Measurements from ENCODE around the gene KATNAL1. TPM values are rescaled to one million over a fixed set of nuclear protein-coding genes. Genes with fewer than 3 reads are reported as not detected.

Gene KATNAL1
- total RNA-seq, 1 donor: 15.9 TPM

DNA sequence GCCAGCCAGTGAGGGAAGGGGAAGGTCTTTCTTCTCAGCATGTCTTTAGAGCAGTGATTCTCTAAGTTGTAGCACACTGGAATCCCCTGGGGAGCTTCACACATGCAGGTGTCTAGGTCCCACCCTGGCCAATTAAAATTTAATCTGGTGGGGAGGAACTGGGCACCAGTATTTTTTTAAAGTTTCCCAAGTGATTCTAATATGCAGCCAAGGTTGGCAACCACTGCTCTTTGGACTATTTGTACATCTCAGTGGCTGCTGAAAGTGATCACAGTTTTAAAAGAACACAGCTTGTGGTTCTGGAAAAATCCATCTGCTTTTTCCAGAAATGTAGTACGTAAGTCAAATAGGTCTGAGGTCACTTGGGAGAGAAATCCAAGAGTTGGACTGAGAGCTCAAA, 10.7 kb upstream of the KATNAL1 start:
- no peaks in the 10 kb centered on the region for H3K36me3 ChIP-seq (ENCODE audit: insufficient read depth, low read length)
- H4K20me1 ChIP-seq (ENCODE audit: insufficient read depth, low read length): no peaks in the 10 kb centered on the region
- no peak for DNase-seq (ENCODE audit: insufficient read length, low spot score, missing footprints)
- peaks cover 12% of the 10 kb centered on the region for H3K4me1 ChIP-seq (ENCODE audit: insufficient read depth, low read length)
- no peak overlapping the region for H3K27ac ChIP-seq (ENCODE audit: low read depth, low read length)
- H2AFZ ChIP-seq (ENCODE audit: low read length): no peak overlapping the region
- H3K9me3 ChIP-seq (ENCODE audit: low read depth, low read length): no peaks in the 10 kb centered on the region
- TF ChIP-seq, protein P1, sequence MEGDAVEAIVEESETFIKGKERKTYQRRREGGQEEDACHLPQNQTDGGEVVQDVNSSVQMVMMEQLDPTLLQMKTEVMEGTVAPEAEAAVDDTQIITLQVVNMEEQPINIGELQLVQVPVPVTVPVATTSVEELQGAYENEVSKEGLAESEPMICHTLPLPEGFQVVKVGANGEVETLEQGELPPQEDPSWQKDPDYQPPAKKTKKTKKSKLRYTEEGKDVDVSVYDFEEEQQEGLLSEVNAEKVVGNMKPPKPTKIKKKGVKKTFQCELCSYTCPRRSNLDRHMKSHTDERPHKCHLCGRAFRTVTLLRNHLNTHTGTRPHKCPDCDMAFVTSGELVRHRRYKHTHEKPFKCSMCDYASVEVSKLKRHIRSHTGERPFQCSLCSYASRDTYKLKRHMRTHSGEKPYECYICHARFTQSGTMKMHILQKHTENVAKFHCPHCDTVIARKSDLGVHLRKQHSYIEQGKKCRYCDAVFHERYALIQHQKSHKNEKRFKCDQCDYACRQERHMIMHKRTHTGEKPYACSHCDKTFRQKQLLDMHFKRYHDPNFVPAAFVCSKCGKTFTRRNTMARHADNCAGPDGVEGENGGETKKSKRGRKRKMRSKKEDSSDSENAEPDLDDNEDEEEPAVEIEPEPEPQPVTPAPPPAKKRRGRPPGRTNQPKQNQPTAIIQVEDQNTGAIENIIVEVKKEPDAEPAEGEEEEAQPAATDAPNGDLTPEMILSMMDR (IDR thresholded peaks at IDR 0.05; ENCODE audit: extremely low read depth, low read depth, low read length): no peak
- no peaks in the 10 kb centered on the region for H3K79me2 ChIP-seq (ENCODE audit: insufficient read depth, low read length)
- no peaks in the 10 kb centered on the region for H3K27me3 ChIP-seq (ENCODE audit: insufficient read depth, low read length)
- no peak overlapping the region for H3K4me3 ChIP-seq (ENCODE audit: insufficient read depth, low read length)
- no peak overlapping the region for H3K4me2 ChIP-seq (ENCODE audit: insufficient read depth, low read length)

DNA sequence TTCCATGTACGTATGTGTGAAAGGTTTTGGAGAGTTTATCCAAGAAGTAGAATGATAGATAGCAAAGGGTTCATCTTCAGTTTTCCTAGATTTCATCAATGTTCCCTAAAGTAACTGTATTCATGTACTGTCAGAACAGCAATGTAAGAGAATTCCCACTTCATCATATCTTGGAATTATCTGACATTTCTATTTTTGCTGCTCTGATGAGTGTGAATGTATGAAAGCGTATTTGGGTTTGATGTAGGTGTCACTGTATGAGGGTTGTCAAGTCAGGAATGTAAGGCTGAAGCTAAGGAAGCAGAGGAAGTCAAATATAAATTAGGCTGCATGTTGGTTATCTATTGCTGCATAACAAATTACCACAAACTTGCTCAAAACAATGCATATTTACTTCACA, 7.2 kb upstream of the KATNAL1 start:
- Histone ChIP-seq H3K9me3 (ENCODE audit: low read depth, low read length) (no peaks in the 10 kb centered on the region), H2AFZ (ENCODE audit: low read length) (no peak overlapping the region), H3K4me1 (ENCODE audit: insufficient read depth, low read length) (peaks cover 13% of the 10 kb centered on the region), H3K27ac (ENCODE audit: low read depth, low read length) (no peak overlapping the region), H3K27me3 (ENCODE audit: insufficient read depth, low read length) (no peaks in the 10 kb centered on the region), H3K79me2 (ENCODE audit: insufficient read depth, low read length) (no peaks in the 10 kb centered on the region), H3K4me2 (ENCODE audit: insufficient read depth, low read length) (no peak overlapping the region), H4K20me1 (ENCODE audit: insufficient read depth, low read length) (no peaks in the 10 kb centered on the region), H3K4me3 (ENCODE audit: insufficient read depth, low read length) (no peak overlapping the region), H3K36me3 (ENCODE audit: insufficient read depth, low read length) (no peaks in the 10 kb centered on the region)
- TF ChIP-seq, protein P1 (IDR thresholded peaks at IDR 0.05; ENCODE audit: extremely low read depth, low read depth, low read length): no peak
- DNase-seq (ENCODE audit: insufficient read length, low spot score, missing footprints): no peak

DNA sequence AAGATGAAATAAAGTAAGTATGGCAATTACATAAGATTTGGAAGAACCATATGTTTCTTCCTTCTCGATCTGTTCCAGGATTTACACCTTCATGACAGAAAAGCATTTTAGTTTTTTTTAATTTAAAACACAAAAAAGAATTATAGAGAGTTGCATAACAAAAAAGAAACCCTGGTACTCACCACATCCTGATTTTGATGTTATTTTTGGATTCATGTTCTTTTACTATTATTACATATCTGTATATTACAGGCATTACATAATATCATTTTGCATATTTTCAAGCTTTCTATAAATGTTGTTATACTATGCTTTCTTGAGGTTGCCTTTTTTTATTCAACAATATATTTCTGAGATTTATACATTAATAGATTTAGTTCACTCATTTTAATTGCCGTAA, 6.7 kb upstream of the KATNAL1 start:
- no peak overlapping the region for H3K27ac ChIP-seq (ENCODE audit: low read depth, low read length)
- TF ChIP-seq, protein P1 (IDR thresholded peaks at IDR 0.05; ENCODE audit: extremely low read depth, low read depth, low read length): no peak
- no peak overlapping the region for H3K4me3 ChIP-seq (ENCODE audit: insufficient read depth, low read length)
- no peak overlapping the region for H3K4me2 ChIP-seq (ENCODE audit: insufficient read depth, low read length)
- no peaks in the 10 kb centered on the region for H3K9me3 ChIP-seq (ENCODE audit: low read depth, low read length)
- no peaks in the 10 kb centered on the region for H3K36me3 ChIP-seq (ENCODE audit: insufficient read depth, low read length)
- H3K79me2 ChIP-seq (ENCODE audit: insufficient read depth, low read length): no peaks in the 10 kb centered on the region
- H4K20me1 ChIP-seq (ENCODE audit: insufficient read depth, low read length): no peaks in the 10 kb centered on the region
- no peak overlapping the region for H2AFZ ChIP-seq (ENCODE audit: low read length)
- H3K4me1 ChIP-seq (ENCODE audit: insufficient read depth, low read length): peaks cover 13% of the 10 kb centered on the region
- DNase-seq (ENCODE audit: insufficient read length, low spot score, missing footprints): no peak
- H3K27me3 ChIP-seq (ENCODE audit: insufficient read depth, low read length): no peaks in the 10 kb centered on the region

DNA sequence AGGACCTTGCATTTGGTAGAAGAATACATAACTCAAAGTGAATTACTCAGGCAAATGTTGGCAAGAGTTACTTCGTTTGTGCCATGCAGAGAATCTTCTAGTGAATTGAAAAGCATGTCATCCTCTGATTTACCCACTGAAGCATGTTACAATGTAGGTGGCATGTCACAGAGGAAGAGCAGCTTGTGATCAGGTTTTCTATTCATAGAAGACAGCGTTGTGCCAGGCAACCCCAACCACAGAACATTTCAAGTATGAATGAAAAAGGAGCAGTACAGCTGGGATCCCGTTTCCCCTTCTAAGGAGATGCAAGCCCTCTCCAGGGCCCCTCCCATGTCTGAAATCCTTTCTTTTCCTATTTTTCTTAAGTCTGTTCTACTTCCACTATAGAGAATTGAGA, 6.0 kb upstream of the KATNAL1 start:
- H3K4me2 ChIP-seq (ENCODE audit: insufficient read depth, low read length): no peak overlapping the region
- no peak for DNase-seq (ENCODE audit: insufficient read length, low spot score, missing footprints)

More for the DNA sequence above, 6.0 kb upstream of the KATNAL1 start:
- H3K4me1 ChIP-seq (ENCODE audit: insufficient read depth, low read length): peaks cover 13% of the 10 kb centered on the region
- H3K27me3 ChIP-seq (ENCODE audit: insufficient read depth, low read length): no peaks in the 10 kb centered on the region
- no peaks in the 10 kb centered on the region for H3K79me2 ChIP-seq (ENCODE audit: insufficient read depth, low read length)
- no peaks in the 10 kb centered on the region for H4K20me1 ChIP-seq (ENCODE audit: insufficient read depth, low read length)
- TF ChIP-seq, protein P1 (IDR thresholded peaks at IDR 0.05; ENCODE audit: extremely low read depth, low read depth, low read length): no peak
- H2AFZ ChIP-seq (ENCODE audit: low read length): no peak overlapping the region
- H3K4me3 ChIP-seq (ENCODE audit: insufficient read depth, low read length): no peak overlapping the region
- H3K9me3 ChIP-seq (ENCODE audit: low read depth, low read length): no peaks in the 10 kb centered on the region
- no peaks in the 10 kb centered on the region for H3K36me3 ChIP-seq (ENCODE audit: insufficient read depth, low read length)
- H3K27ac ChIP-seq (ENCODE audit: low read depth, low read length): no peak overlapping the region

Measured in osteoblast (primary cell).